SK-N-MC (cell line): Measurements from ENCODE around the gene ACTR2.

Experiments used
- EZH2 ChIP-seq: fragments of 200-600 bp; sonication (generic); IDR thresholded peaks from one replicate; pipeline ENCODE4 v1.6.1; 2017; ENCODE audit warnings: antibody characterized with exemption
- FOXP2 ChIP-seq: optimal IDR thresholded peaks from 2 replicates; pipeline ENCODE3; 2011; ENCODE audit warnings: mild to moderate bottlenecking, moderate library complexity; ENCODE audit not compliant: insufficient read depth; ENCODE audit errors: extremely low read length, control extremely low read depth
- POLR2AphosphoS5 ChIP-seq: IDR thresholded peaks from 2 replicates; pipeline ENCODE4 v1.6.1; 2012; ENCODE audit warnings: mild to moderate bottlenecking, low read depth, low read length, borderline replicate concordance

DNA sequence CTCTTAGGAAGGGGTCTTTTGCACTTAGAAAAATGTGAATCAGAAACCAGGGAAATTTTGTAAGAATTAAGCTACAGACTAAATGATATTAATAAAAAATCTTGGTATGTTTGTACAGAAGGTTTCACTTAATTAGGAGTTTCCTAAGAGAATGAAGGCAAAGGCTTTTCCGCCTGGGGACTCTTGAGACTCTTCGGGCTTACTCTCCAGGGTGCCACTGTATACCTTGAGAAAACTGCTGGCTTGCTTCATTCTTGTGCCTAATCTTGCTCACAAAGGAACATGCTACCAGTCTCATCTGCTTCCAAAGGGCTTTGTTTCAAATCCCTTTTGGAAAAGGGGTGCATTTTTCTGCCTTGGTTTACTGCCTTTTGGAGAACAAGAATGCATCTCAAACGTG is 49.5 kb downstream of the ACTR2 start:
- TF ChIP-seq POLR2AphosphoS5 (no peak), EZH2 (no peak), FOXP2 (no peak)
